Esophagus muscularis mucosa (tissue), 4 donors: ENCODE data around the gene GPR4.

Experiments used
- EP300 ChIP-seq: sonication (generic); formaldehyde crosslinking; IDR thresholded peaks from one replicate; pipeline ENCODE4 v1.6.1; 2017; ENCODE audit warnings: antibody characterized with exemption
- POLR2A ChIP-seq: fragments of 450-650 bp; IDR thresholded peaks from one replicate; pipeline ENCODE4 v1.6.1; 2017; ENCODE audit warnings: antibody characterized with exemption, moderate library complexity, mild to moderate bottlenecking, low read depth
- POLR2AphosphoS5 ChIP-seq, 2 donors: sonication (generic); formaldehyde crosslinking; IDR thresholded peaks; one replicate each; pipeline ENCODE4 v1.6.1; 2017; ENCODE audit warnings: antibody characterized with exemption in 2 of 2
- TF ChIP-seq, protein P1 (sequence below), 3 experiments: fragments of 200-600 bp in 2 of 3; fragments of 450-650 bp in 1 of 3; sonication (generic) in 2 of 3; IDR thresholded peaks; one replicate each; pipeline ENCODE4 v1.5.1; 2017 to 2019; ENCODE audit warnings: antibody characterized with exemption in 3 of 3, mild to moderate bottlenecking in 2 of 3, moderate library complexity in 1 of 3

DNA sequence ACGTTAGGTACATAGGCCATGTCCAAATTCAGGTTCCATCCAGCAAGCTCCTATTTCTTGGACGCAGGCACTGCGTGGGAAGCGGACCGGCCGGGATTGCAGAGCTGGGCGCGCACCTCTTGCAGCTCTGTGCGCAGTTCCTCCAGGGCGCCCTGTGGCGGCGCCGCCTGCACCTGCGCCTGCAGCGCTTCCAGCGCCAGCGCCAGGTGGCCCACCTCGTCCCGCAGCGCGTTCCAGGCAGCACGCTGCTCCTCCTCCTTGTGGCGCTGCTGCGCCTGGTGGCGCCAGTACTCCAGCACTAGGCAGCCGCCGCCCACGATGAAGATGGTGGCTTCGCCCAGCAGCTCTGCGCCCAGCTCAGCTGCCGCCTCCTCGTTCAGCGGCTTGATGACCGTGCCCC lies 48.5 kb downstream of the GPR4 start:
- TF ChIP-seq POLR2AphosphoS5 (IDR thresholded peaks at IDR 0.05) (no peak), POLR2A (no peak), EP300 (no peak)
- TF ChIP-seq, protein P1, sequence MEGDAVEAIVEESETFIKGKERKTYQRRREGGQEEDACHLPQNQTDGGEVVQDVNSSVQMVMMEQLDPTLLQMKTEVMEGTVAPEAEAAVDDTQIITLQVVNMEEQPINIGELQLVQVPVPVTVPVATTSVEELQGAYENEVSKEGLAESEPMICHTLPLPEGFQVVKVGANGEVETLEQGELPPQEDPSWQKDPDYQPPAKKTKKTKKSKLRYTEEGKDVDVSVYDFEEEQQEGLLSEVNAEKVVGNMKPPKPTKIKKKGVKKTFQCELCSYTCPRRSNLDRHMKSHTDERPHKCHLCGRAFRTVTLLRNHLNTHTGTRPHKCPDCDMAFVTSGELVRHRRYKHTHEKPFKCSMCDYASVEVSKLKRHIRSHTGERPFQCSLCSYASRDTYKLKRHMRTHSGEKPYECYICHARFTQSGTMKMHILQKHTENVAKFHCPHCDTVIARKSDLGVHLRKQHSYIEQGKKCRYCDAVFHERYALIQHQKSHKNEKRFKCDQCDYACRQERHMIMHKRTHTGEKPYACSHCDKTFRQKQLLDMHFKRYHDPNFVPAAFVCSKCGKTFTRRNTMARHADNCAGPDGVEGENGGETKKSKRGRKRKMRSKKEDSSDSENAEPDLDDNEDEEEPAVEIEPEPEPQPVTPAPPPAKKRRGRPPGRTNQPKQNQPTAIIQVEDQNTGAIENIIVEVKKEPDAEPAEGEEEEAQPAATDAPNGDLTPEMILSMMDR (IDR thresholded peaks at IDR 0.05): no peak
